Kasumi-1 (cell line): ENCODE measurements around the gene LPAR6.

ENCODE experiments used
- DNase-seq, 2 experiments: peaks; one replicate each; lab custom pipeline; 2025; lab: John Stamatoyannopoulos, UW

Gene LPAR6

DNA sequence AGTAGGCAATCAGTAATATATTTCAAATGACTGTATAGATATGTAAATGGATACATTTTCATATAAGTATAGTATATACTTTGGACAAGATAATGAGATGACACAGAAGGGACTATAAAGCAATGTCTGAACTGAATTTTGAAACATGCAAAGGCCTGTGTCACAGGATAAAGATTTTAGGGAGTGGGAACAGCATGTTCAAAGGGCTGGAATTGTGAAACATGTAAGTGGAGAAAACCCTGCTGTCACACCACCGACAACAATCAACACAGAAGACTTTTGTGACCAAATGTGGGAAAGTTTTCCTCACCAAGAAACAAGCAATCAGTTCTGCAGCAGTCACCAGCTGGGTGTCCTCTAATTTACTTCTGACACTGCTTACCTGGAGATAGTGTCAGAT lies 42.9 kb downstream of the LPAR6 start:
- DNase-seq, result no peak
